GM23338 (cell line): ENCODE measurements around the gene ROR1.

ENCODE experiments used
- CREB1 ChIP-seq: fragments of 250-450 bp; sonication (Bioruptor Pico); IDR thresholded peaks from 2 replicates; pipeline ENCODE4 v1.5.0; 2020; ENCODE audit warnings: low read depth, mild to moderate bottlenecking, moderate library complexity
- EZH2 ChIP-seq: fragments of 200-600 bp; sonication (generic); IDR thresholded peaks from one replicate; pipeline ENCODE4 v1.8.0; 2017; ENCODE audit warnings: antibody characterized with exemption, mild to moderate bottlenecking, low read depth; ENCODE audit not compliant: unreplicated experiment
- EZH2phosphoT487 ChIP-seq: fragments of 200-600 bp; sonication (generic); IDR thresholded peaks from one replicate; pipeline ENCODE4 v1.8.1; 2018; ENCODE audit warnings: antibody characterized with exemption; ENCODE audit not compliant: unreplicated experiment
- JUNB ChIP-seq: IDR thresholded peaks from one replicate; pipeline ENCODE4 v1.6.1; 2016; ENCODE audit warnings: antibody characterized with exemption; ENCODE audit not compliant: unreplicated experiment
- NANOG ChIP-seq: IDR thresholded peaks from 2 replicates; pipeline ENCODE4 v1.6.1; 2016; ENCODE audit warnings: antibody characterized with exemption, borderline replicate concordance
- POLR2AphosphoS5 ChIP-seq: IDR thresholded peaks from 2 replicates; pipeline ENCODE4 v1.6.1; 2016; ENCODE audit warnings: antibody characterized with exemption, low read depth
- STAT1 ChIP-seq: IDR thresholded peaks from one replicate; pipeline ENCODE4 v1.6.1; 2016; ENCODE audit warnings: antibody characterized with exemption; ENCODE audit not compliant: unreplicated experiment
- ZNF114 ChIP-seq: fragments of 250-450 bp; sonication (Bioruptor Pico); IDR thresholded peaks from 2 replicates; pipeline ENCODE4 v1.5.0; 2020; ENCODE audit warnings: mild to moderate bottlenecking, moderate library complexity
- ZNF331 ChIP-seq: fragments of 250-450 bp; sonication (Bioruptor Pico); IDR thresholded peaks from 2 replicates; pipeline ENCODE4 v1.5.0; 2020; ENCODE audit warnings: low read depth, mild to moderate bottlenecking, moderate library complexity
- TF ChIP-seq, protein P1 (sequence below), 2 experiments: fragments of 200-600 bp in 1 of 2; sonication (generic) in 1 of 2; conservative IDR thresholded peaks; 2 replicates each; pipeline versions ENCODE4 v1.5.1 to v1.6.1; 2016 to 2017; ENCODE audit warnings: antibody characterized with exemption in 2 of 2, low read depth in 2 of 2, mild to moderate bottlenecking in 2 of 2, moderate library complexity in 1 of 2
- TF ChIP-seq, protein P2 (sequence below): IDR thresholded peaks from one replicate; pipeline ENCODE4 v1.6.1; 2018; ENCODE audit warnings: antibody characterized with exemption; ENCODE audit not compliant: unreplicated experiment
- TF ChIP-seq, protein P3 (sequence below): IDR thresholded peaks from 2 replicates; pipeline ENCODE4 v1.6.1; 2016; ENCODE audit warnings: antibody characterized with exemption
- TF ChIP-seq, protein P4 (sequence below): fragments of 250-450 bp; sonication (Bioruptor Pico); IDR thresholded peaks from 2 replicates; pipeline ENCODE4 v1.5.0; 2020; ENCODE audit warnings: mild to moderate bottlenecking, moderate library complexity

DNA sequence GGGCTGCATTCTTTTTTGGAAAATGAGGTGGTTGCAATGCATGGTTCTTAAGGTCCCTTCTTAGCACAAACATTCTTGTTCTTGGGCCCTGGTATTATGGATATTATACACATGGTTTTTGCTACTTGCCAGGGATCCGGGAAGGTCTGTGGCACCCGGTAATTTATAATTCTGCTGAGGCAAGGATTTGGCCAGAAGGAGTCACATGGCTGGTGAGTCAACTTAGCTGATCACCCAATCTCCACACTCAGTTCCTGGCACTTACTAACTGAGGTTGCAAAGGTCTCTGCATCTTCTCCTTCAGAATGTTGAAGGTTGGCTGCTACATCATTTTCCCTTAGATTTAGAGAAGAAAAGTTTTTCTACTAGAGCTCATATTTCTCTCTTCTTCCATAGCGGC lies 112.5 kb downstream of the ROR1 start:
- TF ChIP-seq EZH2phosphoT487 (no peak), EZH2 (no peak), CREB1 (CRISPR knock-in tag) (no peak), JUNB (no peak), POLR2AphosphoS5 (no peak), ZNF114 (CRISPR knock-in tag) (no peak), STAT1 (no peak), NANOG (no peak), ZNF331 (no peak)
- TF ChIP-seq, protein P1, sequence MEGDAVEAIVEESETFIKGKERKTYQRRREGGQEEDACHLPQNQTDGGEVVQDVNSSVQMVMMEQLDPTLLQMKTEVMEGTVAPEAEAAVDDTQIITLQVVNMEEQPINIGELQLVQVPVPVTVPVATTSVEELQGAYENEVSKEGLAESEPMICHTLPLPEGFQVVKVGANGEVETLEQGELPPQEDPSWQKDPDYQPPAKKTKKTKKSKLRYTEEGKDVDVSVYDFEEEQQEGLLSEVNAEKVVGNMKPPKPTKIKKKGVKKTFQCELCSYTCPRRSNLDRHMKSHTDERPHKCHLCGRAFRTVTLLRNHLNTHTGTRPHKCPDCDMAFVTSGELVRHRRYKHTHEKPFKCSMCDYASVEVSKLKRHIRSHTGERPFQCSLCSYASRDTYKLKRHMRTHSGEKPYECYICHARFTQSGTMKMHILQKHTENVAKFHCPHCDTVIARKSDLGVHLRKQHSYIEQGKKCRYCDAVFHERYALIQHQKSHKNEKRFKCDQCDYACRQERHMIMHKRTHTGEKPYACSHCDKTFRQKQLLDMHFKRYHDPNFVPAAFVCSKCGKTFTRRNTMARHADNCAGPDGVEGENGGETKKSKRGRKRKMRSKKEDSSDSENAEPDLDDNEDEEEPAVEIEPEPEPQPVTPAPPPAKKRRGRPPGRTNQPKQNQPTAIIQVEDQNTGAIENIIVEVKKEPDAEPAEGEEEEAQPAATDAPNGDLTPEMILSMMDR (conservative IDR thresholded peaks at IDR 0.05; ENCODE audit: low read depth in 2 of 2) = no peak
- TF ChIP-seq, protein P2, sequence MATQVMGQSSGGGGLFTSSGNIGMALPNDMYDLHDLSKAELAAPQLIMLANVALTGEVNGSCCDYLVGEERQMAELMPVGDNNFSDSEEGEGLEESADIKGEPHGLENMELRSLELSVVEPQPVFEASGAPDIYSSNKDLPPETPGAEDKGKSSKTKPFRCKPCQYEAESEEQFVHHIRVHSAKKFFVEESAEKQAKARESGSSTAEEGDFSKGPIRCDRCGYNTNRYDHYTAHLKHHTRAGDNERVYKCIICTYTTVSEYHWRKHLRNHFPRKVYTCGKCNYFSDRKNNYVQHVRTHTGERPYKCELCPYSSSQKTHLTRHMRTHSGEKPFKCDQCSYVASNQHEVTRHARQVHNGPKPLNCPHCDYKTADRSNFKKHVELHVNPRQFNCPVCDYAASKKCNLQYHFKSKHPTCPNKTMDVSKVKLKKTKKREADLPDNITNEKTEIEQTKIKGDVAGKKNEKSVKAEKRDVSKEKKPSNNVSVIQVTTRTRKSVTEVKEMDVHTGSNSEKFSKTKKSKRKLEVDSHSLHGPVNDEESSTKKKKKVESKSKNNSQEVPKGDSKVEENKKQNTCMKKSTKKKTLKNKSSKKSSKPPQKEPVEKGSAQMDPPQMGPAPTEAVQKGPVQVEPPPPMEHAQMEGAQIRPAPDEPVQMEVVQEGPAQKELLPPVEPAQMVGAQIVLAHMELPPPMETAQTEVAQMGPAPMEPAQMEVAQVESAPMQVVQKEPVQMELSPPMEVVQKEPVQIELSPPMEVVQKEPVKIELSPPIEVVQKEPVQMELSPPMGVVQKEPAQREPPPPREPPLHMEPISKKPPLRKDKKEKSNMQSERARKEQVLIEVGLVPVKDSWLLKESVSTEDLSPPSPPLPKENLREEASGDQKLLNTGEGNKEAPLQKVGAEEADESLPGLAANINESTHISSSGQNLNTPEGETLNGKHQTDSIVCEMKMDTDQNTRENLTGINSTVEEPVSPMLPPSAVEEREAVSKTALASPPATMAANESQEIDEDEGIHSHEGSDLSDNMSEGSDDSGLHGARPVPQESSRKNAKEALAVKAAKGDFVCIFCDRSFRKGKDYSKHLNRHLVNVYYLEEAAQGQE = no peak
- TF ChIP-seq, protein P3, sequence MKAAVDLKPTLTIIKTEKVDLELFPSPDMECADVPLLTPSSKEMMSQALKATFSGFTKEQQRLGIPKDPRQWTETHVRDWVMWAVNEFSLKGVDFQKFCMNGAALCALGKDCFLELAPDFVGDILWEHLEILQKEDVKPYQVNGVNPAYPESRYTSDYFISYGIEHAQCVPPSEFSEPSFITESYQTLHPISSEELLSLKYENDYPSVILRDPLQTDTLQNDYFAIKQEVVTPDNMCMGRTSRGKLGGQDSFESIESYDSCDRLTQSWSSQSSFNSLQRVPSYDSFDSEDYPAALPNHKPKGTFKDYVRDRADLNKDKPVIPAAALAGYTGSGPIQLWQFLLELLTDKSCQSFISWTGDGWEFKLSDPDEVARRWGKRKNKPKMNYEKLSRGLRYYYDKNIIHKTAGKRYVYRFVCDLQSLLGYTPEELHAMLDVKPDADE = no peak
- TF ChIP-seq, protein P4, sequence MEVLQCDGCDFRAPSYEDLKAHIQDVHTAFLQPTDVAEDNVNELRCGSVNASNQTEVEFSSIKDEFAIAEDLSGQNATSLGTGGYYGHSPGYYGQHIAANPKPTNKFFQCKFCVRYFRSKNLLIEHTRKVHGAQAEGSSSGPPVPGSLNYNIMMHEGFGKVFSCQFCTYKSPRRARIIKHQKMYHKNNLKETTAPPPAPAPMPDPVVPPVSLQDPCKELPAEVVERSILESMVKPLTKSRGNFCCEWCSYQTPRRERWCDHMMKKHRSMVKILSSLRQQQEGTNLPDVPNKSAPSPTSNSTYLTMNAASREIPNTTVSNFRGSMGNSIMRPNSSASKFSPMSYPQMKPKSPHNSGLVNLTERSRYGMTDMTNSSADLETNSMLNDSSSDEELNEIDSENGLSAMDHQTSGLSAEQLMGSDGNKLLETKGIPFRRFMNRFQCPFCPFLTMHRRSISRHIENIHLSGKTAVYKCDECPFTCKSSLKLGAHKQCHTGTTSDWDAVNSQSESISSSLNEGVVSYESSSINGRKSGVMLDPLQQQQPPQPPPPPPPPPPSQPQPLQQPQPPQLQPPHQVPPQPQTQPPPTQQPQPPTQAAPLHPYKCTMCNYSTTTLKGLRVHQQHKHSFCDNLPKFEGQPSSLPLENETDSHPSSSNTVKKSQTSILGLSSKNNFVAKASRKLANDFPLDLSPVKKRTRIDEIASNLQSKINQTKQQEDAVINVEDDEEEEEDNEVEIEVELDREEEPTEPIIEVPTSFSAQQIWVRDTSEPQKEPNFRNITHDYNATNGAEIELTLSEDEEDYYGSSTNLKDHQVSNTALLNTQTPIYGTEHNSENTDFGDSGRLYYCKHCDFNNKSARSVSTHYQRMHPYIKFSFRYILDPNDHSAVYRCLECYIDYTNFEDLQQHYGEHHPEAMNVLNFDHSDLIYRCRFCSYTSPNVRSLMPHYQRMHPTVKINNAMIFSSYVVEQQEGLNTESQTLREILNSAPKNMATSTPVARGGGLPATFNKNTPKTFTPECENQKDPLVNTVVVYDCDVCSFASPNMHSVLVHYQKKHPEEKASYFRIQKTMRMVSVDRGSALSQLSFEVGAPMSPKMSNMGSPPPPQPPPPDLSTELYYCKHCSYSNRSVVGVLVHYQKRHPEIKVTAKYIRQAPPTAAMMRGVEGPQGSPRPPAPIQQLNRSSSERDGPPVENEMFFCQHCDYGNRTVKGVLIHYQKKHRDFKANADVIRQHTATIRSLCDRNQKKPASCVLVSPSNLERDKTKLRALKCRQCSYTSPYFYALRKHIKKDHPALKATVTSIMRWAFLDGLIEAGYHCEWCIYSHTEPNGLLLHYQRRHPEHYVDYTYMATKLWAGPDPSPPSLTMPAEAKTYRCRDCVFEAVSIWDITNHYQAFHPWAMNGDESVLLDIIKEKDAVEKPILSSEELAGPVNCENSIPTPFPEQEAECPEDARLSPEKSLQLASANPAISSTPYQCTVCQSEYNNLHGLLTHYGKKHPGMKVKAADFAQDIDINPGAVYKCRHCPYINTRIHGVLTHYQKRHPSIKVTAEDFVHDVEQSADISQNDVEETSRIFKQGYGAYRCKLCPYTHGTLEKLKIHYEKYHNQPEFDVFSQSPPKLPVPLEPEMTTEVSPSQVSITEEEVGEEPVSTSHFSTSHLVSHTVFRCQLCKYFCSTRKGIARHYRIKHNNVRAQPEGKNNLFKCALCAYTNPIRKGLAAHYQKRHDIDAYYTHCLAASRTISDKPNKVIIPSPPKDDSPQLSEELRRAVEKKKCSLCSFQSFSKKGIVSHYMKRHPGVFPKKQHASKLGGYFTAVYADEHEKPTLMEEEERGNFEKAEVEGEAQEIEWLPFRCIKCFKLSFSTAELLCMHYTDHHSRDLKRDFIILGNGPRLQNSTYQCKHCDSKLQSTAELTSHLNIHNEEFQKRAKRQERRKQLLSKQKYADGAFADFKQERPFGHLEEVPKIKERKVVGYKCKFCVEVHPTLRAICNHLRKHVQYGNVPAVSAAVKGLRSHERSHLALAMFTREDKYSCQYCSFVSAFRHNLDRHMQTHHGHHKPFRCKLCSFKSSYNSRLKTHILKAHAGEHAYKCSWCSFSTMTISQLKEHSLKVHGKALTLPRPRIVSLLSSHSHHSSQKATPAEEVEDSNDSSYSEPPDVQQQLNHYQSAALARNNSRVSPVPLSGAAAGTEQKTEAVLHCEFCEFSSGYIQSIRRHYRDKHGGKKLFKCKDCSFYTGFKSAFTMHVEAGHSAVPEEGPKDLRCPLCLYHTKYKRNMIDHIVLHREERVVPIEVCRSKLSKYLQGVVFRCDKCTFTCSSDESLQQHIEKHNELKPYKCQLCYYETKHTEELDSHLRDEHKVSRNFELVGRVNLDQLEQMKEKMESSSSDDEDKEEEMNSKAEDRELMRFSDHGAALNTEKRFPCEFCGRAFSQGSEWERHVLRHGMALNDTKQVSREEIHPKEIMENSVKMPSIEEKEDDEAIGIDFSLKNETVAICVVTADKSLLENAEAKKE = no peak
